ENCODE results near the gene RPAP2. TPM values are rescaled to one million over a fixed set of nuclear protein-coding genes. Genes with fewer than 3 reads are reported as not detected.

The RPAP2 gene
- total and polyA plus RNA-seq, 10 of the 15 experiments (the other 5 are each of a cell fraction or from before 2014, with no cell fraction given): 11.4 to 39.5 (median 21.7) TPM

DNA sequence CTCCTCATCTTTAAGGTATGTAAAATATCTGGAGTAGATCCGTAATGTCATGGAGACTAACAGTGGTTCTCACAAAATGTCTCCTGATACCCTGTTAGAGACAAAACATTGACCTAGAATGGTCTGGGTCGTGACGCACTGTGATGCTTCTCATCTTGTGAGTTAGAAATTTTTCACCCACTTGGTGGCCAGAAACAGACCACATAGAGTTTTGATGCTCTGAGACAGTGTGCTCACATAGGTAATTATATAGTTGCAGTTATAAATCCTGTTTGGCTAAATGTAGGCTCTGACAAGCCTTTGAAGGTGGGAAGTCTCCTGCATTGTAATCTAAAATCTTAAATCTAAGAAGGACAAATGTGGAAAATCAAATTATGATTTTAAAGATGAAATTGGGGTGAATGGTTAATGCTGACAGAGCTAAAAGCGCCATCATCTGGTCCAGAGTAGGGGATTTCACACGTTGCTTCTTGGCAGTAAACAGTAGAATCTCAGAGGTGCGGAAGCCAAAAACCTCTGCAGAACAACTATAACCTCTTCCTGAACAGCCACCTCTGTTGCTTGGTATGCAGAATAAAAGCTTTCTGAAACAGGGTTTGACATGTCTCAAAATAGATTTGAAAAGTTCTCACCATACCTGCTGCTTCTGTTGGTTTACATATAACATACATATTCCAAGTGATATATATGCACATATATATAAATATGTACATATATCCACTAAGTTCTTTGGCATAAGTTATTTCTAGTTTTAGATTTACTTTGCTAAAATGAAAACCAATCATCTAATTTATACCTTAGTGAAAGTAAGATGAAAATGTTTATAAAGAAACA, 17.1 kb downstream of the RPAP2 start:
- Histone ChIP-seq H3K27ac (ENCODE audit: control insufficient read depth, insufficient read depth) (no peak overlapping the region), H3K27me3 (replicated peaks in 1 of 2; ENCODE audit: control insufficient read depth in 2 of 2, insufficient read depth in 2 of 2, low read length in 1 of 2) (no peaks in the 10 kb centered on the region), H3K9ac (ENCODE audit: control insufficient read depth, insufficient read depth, low read length) (no peak overlapping the region), H3K4me1 (ENCODE audit: control insufficient read depth, insufficient read depth, low read length) (no peaks in the 10 kb centered on the region), H3K79me2 (ENCODE audit: control insufficient read depth, insufficient read depth, low read length) (no peaks in the 10 kb centered on the region), H3K36me3 (ENCODE audit: control insufficient read depth in 2 of 2, insufficient read depth in 2 of 2, low read length in 1 of 2) (peaks cover 0 to 6% of the 10 kb centered on the region in 2 experiments; a peak in 1 of 4 replicates), H2AFZ (ENCODE audit: control insufficient read depth, low read depth, low read length) (no peak overlapping the region), H3K4me2 (ENCODE audit: control insufficient read depth, insufficient read depth) (no peak overlapping the region), H3K9me3 (replicated peaks; ENCODE audit: control insufficient read depth, insufficient read depth, low read length) (no peaks in the 10 kb centered on the region), H4K20me1 (ENCODE audit: control insufficient read depth, insufficient read depth) (no peaks in the 10 kb centered on the region), H3K4me3 (no peak overlapping the region)
- in situ Hi-C loops (cut with MboI) (no loop called here), intact Hi-C loops (cut with micrococcal nuclease; ENCODE audit: unreplicated experiment) (loop anchor here (10.0 kb wide), 1 partner anchor 499 kb away; no protein-coding TSS in a partner anchor)
- no peak for ATAC-seq
- DNase-seq (ENCODE audit: low read depth, low spot score): no peak
- 92% methylated on average over 6 of the region's 6 CpGs for WGBS (ENCODE audit: insufficient coverage, insufficient replicate concordance, low lambda C conversion rate, missing lambda C conversion rate)
- ChIA-PET RAD21 (ENCODE audit: unreplicated experiment) (interaction anchor here (1.5 kb wide), 1 partner anchor 284 kb away, joined by 3 read pairs; no protein-coding TSS in a partner anchor), CTCF (interaction anchor here (0.6 to 2.8 kb wide), 4 partner anchors 12 to 1493 kb away, joined by 3 to 11 read pairs (median 6); no protein-coding TSS in a partner anchor), SMC1A (ENCODE audit: uncharacterized antibody, unreplicated experiment) (interaction anchor here (0.9 to 1.1 kb wide), 4 partner anchors 12 to 503 kb away, joined by 3 to 6 read pairs (median 4); no protein-coding TSS in a partner anchor), POLR2A (interaction anchor here (1.1 kb wide), 1 partner anchor 9 kb away, joined by 3 read pairs; no protein-coding TSS in a partner anchor)
- FAIRE-seq: no peak
- BruUV-seq (replicated peaks): no TSS peak
- TF ChIP-seq SMAD1 (IDR thresholded peaks at IDR 0.05; ENCODE audit: low read depth, partially characterized antibody) (no peak), PML (IDR thresholded peaks at IDR 0.05; ENCODE audit: low read length) (no peak), KDM1A (IDR thresholded peaks at IDR 0.05; ENCODE audit: borderline replicate concordance) (no peak), SPI1 (IDR thresholded peaks at IDR 0.05; ENCODE audit: borderline replicate concordance, insufficient read depth, low read depth, low read length) (no peak), RB1 (IDR thresholded peaks at IDR 0.05; ENCODE audit: borderline replicate concordance) (no peak), JUNB (IDR thresholded peaks at IDR 0.05) (no peak), BRCA1 (IDR thresholded peaks at IDR 0.05; ENCODE audit: low read depth, low read length) (no peak), CEBPB (IDR thresholded peaks at IDR 0.05; ENCODE audit: borderline replicate concordance in 1 of 2, low read depth in 2 of 2, low read length in 2 of 2) (no peak), PAX5 (IDR thresholded peaks at IDR 0.05; ENCODE audit: borderline replicate concordance, low read depth, low read length) (no peak), CHD2 (IDR thresholded peaks at IDR 0.05; ENCODE audit: borderline replicate concordance, low read depth, low read length) (no peak), POLR2AphosphoS5 (IDR thresholded peaks at IDR 0.05; ENCODE audit: low read length) (no peak)
